ENCODE measurements around the gene MYBBP1A.

DNA sequence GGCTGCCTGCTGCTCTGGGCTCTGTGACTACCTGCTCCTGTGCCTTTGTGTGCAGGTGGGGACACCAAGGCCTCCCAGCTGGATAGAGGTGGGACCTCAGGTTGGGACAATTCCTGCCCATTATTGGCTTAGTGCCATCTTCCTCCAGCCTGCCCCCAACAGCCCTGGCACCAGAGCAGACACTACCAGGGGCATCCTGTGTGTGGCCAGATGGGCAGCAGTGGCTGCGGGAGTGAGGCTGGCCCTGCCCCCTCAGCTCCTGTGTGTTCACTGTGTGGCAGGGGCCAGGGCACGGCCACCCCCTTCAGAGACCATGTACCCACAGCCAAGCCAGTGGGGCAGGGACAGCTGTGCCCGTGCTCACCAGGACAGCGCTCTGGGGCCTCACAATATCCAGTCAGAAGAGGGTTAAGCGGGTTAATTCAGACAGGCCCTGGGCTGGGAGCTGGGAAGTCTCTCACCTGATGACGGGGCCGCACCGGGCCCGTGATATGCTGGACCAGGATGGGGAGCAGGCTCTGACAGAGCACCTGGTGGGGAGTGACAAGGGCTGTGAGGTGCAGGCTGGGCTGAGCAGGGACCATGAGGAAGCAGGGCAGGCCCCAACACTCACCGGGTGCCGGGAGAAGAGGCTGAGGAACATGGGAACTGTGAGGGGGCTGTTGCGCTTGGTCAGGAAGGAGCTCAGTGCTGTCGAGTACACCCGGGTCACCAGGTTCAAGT lies 13.0 kb downstream of the MYBBP1A start:
- TF ChIP-seq, protein P1, sequence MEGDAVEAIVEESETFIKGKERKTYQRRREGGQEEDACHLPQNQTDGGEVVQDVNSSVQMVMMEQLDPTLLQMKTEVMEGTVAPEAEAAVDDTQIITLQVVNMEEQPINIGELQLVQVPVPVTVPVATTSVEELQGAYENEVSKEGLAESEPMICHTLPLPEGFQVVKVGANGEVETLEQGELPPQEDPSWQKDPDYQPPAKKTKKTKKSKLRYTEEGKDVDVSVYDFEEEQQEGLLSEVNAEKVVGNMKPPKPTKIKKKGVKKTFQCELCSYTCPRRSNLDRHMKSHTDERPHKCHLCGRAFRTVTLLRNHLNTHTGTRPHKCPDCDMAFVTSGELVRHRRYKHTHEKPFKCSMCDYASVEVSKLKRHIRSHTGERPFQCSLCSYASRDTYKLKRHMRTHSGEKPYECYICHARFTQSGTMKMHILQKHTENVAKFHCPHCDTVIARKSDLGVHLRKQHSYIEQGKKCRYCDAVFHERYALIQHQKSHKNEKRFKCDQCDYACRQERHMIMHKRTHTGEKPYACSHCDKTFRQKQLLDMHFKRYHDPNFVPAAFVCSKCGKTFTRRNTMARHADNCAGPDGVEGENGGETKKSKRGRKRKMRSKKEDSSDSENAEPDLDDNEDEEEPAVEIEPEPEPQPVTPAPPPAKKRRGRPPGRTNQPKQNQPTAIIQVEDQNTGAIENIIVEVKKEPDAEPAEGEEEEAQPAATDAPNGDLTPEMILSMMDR (IDR thresholded peaks at IDR 0.05): no peak
- no peak for TF ChIP-seq POLR2A (IDR thresholded peaks at IDR 0.05)
- TF ChIP-seq POLR2AphosphoS5 (IDR thresholded peaks at IDR 0.05; ENCODE audit: insufficient read depth in 1 of 2, low read depth in 1 of 2): no peak
